Colonic mucosa (tissue), 4 donors: ENCODE data around the gene GPX7. TPM values are rescaled to one million over a fixed set of nuclear protein-coding genes. Genes with fewer than 3 reads are reported as not detected.

Experiments
- DNase-seq: peaks from one replicate; pipeline ENCODE4 v3.0.0-alpha.2; 2020
- H3K27ac ChIP-seq: fragments of 200-600 bp; one replicate; pipeline ENCODE4 v1.8.0; 2021
- H3K27me3 ChIP-seq: fragments of 200-600 bp; one replicate; pipeline ENCODE4 v1.8.0; 2021
- H3K36me3 ChIP-seq: fragments of 200-600 bp; one replicate; pipeline ENCODE4 v1.8.0; 2021
- H3K4me1 ChIP-seq: fragments of 200-600 bp; one replicate; pipeline ENCODE4 v1.8.0; 2021; ENCODE audit warnings: mild to moderate bottlenecking
- H3K4me3 ChIP-seq: fragments of 200-600 bp; one replicate; pipeline ENCODE4 v1.8.0; 2021
- H3K9ac ChIP-seq, 2 donors: one replicate each; pipeline ENCODE4 v1.7.0; 2013; ENCODE audit warnings: control low read depth in 2 of 2, low read depth in 2 of 2, low read length in 2 of 2
- H3K9me3 ChIP-seq: fragments of 200-600 bp; one replicate; pipeline ENCODE4 v1.8.0; 2021
- CTCF ChIP-seq: fragments of 200-600 bp; IDR thresholded peaks from one replicate; pipeline ENCODE4 v1.8.0; 2022; ENCODE audit warnings: antibody characterized with exemption, mild to moderate bottlenecking
- intact Hi-C: fragments of 100-400 bp; cut with DNase I; formaldehyde crosslinking; loops from one replicate; pipeline ENCODE4 v1.14.1; 2022
- total RNA-seq, 2 donors: library from RNA; stranded (reverse); fragmentation: NEBNext Ultra II Directional in 1 of 2; extraction: Animal tissue kit (Norgen Biotek cat#: 25700) in 1 of 2; gene quantifications; one replicate each; pipeline ENCODE4 v1.2.1, GENCODE V29; 2021
- donor health status: healthy.
- donor health status: DM: no; HTN: no; CAD: no.
- donor health status: DM: no; HTN: no; CAD: no.

The GPX7 gene
- total RNA-seq, 2 donors from 2014 or later: 1.8 to 6.0 TPM

DNA sequence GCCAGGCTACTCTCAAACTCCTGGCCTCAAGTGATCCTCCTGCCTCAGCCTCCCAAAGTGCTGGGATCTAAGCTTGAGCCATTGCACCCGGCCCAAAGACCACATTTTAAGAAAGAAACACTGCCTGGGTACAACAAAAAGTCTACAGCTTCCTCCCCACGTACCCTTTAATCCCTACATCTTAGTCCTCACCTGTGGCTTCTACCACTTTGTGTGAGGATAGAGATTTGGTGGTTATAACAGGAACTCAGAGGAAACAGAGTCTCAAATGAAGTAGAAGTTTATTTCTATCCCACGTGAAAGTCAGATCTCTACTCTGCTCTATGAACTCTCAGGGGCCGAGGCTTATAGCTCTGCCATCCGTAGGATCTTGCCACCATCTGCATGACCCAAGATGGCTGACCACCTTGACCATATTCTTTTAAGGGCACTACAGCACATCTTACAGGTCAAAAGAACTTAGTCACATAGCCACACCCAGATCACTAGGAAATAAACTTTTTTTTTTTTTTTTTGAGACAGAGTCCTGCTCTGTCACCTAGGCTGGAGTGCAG is 13.4 kb downstream of the GPX7 start:
- intact Hi-C loops: no loop called here
- H3K4me1 ChIP-seq: no peaks in the 10 kb centered on the region
- no peak overlapping the region for H3K27ac ChIP-seq
- no peaks in the 10 kb centered on the region for H3K36me3 ChIP-seq
- H3K9me3 ChIP-seq: no peaks in the 10 kb centered on the region
- no peak for TF ChIP-seq CTCF
- H3K4me3 ChIP-seq: no peak overlapping the region
- no peak for DNase-seq
- H3K9ac ChIP-seq: no peak overlapping the region
- no peaks in the 10 kb centered on the region for H3K27me3 ChIP-seq

DNA sequence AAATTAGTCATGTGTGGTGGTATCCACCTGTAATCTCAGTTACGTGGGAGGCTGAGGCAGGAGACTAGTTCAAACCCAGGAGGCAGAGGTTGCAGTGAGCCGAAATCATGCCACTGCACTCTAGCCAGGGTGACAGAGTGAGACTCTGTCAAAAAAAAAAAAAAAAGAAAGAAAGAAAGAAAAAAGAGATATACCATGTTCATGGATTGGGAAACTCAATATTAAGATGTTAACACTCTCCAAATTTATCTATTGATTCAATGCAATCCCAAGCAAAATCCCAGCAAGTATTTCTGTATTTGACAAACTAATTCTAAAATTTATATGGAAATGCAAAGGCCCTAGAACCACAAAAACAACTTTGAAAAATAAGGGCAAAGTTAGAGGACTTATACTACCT is 19.8 kb downstream of the GPX7 start:
- intact Hi-C loops: no loop called here

DNA sequence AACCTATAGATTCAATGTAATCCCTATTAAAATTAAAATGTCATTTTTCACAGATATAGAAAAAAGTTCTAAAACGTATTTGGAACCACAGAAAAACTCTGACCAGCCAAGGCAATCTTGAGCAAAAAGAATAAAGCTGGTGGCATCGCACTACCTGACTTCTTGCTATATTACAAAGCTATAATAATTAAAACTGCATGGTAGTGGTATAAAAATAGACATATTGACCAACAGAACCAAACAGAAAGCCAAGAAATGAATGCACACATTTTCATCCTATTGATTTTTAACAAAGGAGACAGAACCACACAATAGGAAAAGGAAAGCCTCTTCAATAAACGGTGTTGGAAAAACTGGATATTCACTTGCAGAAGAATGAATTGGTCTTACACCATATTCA is 21.6 kb downstream of the GPX7 start:
- no peak overlapping the region for H3K9ac ChIP-seq
- H3K4me3 ChIP-seq: no peak overlapping the region
- DNase-seq: no peak
- intact Hi-C loops: no loop called here
- no peaks in the 10 kb centered on the region for H3K27me3 ChIP-seq
- TF ChIP-seq CTCF: no peak
- H3K27ac ChIP-seq: no peak overlapping the region
- H3K36me3 ChIP-seq: no peaks in the 10 kb centered on the region
- no peaks in the 10 kb centered on the region for H3K9me3 ChIP-seq
- H3K4me1 ChIP-seq: no peaks in the 10 kb centered on the region

More for the DNA sequence above, 19.8 kb downstream of the GPX7 start:
- Histone ChIP-seq H3K4me1 (no peaks in the 10 kb centered on the region), H3K27ac (no peak overlapping the region), H3K9me3 (no peaks in the 10 kb centered on the region), H3K9ac (no peak overlapping the region), H3K27me3 (no peaks in the 10 kb centered on the region), H3K36me3 (no peaks in the 10 kb centered on the region), H3K4me3 (no peak overlapping the region)
- TF ChIP-seq CTCF: no peak
- DNase-seq: no peak

- no peak for DNase-seq
- Histone ChIP-seq H3K9ac (no peak overlapping the region), H3K36me3 (no peaks in the 10 kb centered on the region), H3K4me1 (no peaks in the 10 kb centered on the region), H3K9me3 (no peaks in the 10 kb centered on the region), H3K27ac (no peak overlapping the region), H3K27me3 (peaks cover 1% of the 10 kb centered on the region), H3K4me3 (no peak overlapping the region)
- intact Hi-C loops: no loop called here
- TF ChIP-seq CTCF: no peak
Measured at GRCh38 chr1:52627028-52627427, 24.9 kb downstream of the GPX7 start.

DNA sequence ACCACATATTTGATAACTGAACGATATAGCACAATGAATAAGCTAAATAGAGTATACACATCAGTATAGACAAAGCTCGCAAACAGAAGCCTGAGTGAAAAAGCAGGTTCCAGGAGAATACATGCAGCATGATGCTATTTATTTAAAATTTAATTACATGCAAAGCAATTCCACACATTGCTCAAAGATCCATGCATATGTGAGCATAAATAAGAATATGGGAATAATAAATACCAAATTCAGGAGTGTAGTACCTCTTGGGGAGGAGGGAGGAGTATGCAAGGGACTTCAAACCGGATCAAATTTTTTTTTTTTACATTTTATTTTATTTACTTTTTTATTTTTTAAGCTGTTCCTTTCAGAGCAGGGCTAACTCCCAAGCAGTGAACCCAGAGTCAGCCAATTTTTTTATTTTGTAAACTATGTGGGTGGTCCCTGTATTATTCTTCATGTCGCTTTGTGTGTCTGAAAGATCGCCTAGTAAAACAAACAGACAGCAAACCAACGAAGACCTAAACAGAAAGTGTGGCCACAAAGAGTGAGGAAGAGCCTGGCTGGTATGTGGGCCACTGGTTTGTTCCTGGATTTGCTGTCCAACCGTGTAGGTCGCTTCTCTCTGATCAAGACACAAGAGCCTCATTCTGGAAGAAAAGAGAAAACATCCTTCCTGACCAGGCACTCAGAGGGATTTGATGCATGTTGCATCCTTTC is 26.6 kb downstream of the GPX7 start:
- H3K4me1 ChIP-seq: no peaks in the 10 kb centered on the region
- H3K27ac ChIP-seq: no peak overlapping the region
- intact Hi-C loops: no loop called here
- H3K27me3 ChIP-seq: peaks cover 19% of the 10 kb centered on the region
- H3K9me3 ChIP-seq: no peaks in the 10 kb centered on the region
- no peak for DNase-seq
- TF ChIP-seq CTCF: no peak
- H3K4me3 ChIP-seq: no peak overlapping the region
- H3K9ac ChIP-seq: no peak overlapping the region
- H3K36me3 ChIP-seq: no peaks in the 10 kb centered on the region
